Measurements from ENCODE around the gene RANBP9. TPM values are rescaled to one million over a fixed set of nuclear protein-coding genes. Genes with fewer than 3 reads are reported as not detected.

The RANBP9 gene
- polyA plus RNA-seq, 3 donors: 1.8 to 26.1 (median 2.0) TPM

DNA sequence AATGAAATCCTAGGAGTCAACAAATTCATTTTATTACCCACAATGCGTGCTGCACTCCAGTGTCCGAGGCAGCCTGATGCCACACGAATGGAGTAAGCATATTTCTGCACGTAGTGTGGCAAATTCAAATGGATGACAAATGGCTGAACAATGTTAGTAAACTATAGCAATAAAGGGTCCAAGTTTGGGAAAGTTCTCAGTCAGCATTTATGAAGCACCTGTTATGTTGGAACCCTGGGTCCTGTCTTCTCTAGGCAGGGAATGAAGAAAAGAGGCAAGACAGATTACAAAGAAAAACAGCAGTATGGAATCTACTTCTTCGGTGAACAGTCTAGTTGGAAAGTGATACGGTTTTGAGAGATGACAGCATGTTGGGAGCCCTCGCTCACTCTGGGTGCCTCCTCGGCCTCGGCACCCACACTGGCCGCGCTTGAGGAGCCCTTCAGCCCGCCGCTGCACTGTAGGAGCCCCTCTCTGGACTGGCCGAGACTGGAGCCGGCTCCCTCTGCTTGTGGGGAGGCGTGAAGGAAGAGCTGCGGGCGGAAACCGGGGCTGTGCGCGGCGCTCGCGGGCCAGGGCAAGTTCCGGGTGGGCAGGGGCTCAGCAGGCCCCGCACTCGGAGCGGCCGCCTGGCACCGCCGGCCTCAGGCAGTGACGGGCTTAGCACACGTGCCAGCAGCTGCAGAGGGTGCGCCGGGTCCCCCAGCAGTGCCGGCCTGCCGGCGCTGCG is 4.8 kb upstream of the RANBP9 start:
- H3K4me3 Mint-ChIP-seq: no peak overlapping the region
- 97% methylated on average over 30 of the region's 39 CpGs for WGBS (ENCODE audit: insufficient coverage)
- Histone ChIP-seq H3K9ac (ENCODE audit: insufficient read depth, low read length, poor library complexity, severe bottlenecking) (no peak overlapping the region), H4K20me1 (ENCODE audit: insufficient read depth, low read length) (no peaks in the 10 kb centered on the region), H3K27ac (ENCODE audit: low read depth in 1 of 2, low read length in 2 of 2) (no peak overlapping the region), H3K4me2 (replicated peaks; ENCODE audit: extremely low read depth, low read length, poor library complexity, severe bottlenecking) (no peak overlapping the region), H3K79me2 (ENCODE audit: insufficient read depth, low read length) (no peaks in the 10 kb centered on the region), H3K36me3 (replicated peaks in 1 of 2; ENCODE audit: control insufficient read depth in 1 of 2, insufficient read depth in 2 of 2, low read length in 2 of 2) (no peaks in the 10 kb centered on the region), H3K4me3 (replicated peaks in 1 of 3; ENCODE audit: low read depth in 2 of 3, low read length in 3 of 3) (no peak overlapping the region), H3K9me3 (replicated peaks in 1 of 2; ENCODE audit: control insufficient read depth in 1 of 2, insufficient read depth in 1 of 2, low read length in 2 of 2) (peaks cover 9 to 11% of the 10 kb centered on the region in 2 donors), H3K4me1 (ENCODE audit: control insufficient read depth in 1 of 2, insufficient read depth in 2 of 2, low read length in 2 of 2) (peaks cover 14 to 23% of the 10 kb centered on the region in 2 donors), H2AFZ (ENCODE audit: insufficient read depth, low read depth, low read length, poor library complexity, severe bottlenecking) (no peak overlapping the region), H3K27me3 (ENCODE audit: control insufficient read depth in 2 of 2, insufficient read depth in 2 of 2, low read length in 2 of 2) (no peaks in the 10 kb centered on the region)
- intact Hi-C loops (cut with micrococcal nuclease): loop anchor here (10.0 kb wide), 2 partner anchors 52 to 302 kb away; no protein-coding TSS in a partner anchor
- peaks cover 22% of the 10 kb centered on the region for H3K4me1 Mint-ChIP-seq
- TF ChIP-seq, protein P1, sequence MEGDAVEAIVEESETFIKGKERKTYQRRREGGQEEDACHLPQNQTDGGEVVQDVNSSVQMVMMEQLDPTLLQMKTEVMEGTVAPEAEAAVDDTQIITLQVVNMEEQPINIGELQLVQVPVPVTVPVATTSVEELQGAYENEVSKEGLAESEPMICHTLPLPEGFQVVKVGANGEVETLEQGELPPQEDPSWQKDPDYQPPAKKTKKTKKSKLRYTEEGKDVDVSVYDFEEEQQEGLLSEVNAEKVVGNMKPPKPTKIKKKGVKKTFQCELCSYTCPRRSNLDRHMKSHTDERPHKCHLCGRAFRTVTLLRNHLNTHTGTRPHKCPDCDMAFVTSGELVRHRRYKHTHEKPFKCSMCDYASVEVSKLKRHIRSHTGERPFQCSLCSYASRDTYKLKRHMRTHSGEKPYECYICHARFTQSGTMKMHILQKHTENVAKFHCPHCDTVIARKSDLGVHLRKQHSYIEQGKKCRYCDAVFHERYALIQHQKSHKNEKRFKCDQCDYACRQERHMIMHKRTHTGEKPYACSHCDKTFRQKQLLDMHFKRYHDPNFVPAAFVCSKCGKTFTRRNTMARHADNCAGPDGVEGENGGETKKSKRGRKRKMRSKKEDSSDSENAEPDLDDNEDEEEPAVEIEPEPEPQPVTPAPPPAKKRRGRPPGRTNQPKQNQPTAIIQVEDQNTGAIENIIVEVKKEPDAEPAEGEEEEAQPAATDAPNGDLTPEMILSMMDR (IDR thresholded peaks at IDR 0.05): no peak
- H3K27me3 Mint-ChIP-seq (ENCODE audit: low read depth in 3 of 3): peaks cover 0 to 4% (median 1%) of the 10 kb centered on the region in 3 donors
- H3K36me3 Mint-ChIP-seq: peaks cover 0 to 2% of the 10 kb centered on the region in 2 donors
- DNase-seq: no peak
- peaks cover 8 to 17% (median 14%) of the 10 kb centered on the region in 7 donors for H3K9me3 Mint-ChIP-seq
- no peak overlapping the region for H3K27ac Mint-ChIP-seq

DNA sequence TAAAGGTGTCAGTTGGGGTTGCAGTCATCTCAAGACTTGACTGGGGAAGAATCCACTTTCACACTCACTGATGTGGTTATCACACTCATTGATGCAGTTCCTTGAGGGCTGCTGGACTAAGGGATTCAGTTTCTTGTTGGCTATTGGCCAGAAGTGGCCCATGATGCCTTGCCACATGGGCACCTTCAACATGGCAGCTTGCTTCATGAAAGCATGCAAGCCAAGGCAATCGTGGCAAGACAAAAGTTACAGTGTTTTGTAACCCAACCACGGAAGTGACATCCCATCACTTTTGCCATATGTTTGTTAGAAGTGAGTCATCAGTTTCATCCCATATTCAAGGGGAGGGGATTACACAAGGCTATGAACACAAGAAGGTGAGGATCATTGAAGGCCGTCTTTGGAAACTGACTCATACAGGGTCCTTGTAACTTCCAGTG is 3.8 kb upstream of the RANBP9 start:
- Mint-ChIP-seq H3K4me1 (peaks cover 23% of the 10 kb centered on the region), H3K9me3 (peaks cover 8 to 17% (median 14%) of the 10 kb centered on the region in 7 donors), H3K27me3 (ENCODE audit: low read depth in 3 of 3) (peaks cover 0 to 4% (median 1%) of the 10 kb centered on the region in 3 donors), H3K4me3 (no peak overlapping the region), H3K27ac (peak overlapping the region in 2 of 7 donors; percentile 6 to 42), H3K36me3 (peaks cover 0 to 2% of the 10 kb centered on the region in 2 donors)
- Histone ChIP-seq H3K9me3 (replicated peaks in 1 of 2; ENCODE audit: control insufficient read depth in 1 of 2, insufficient read depth in 1 of 2, low read length in 2 of 2) (peaks cover 9 to 11% of the 10 kb centered on the region in 2 donors), H3K4me2 (replicated peaks; ENCODE audit: extremely low read depth, low read length, poor library complexity, severe bottlenecking) (no peak overlapping the region), H4K20me1 (ENCODE audit: insufficient read depth, low read length) (peaks cover 4% of the 10 kb centered on the region), H3K27ac (ENCODE audit: low read depth in 1 of 2, low read length in 2 of 2) (peak overlapping the region in 1 of 2 donors; percentile 7), H3K36me3 (replicated peaks in 1 of 2; ENCODE audit: control insufficient read depth in 1 of 2, insufficient read depth in 2 of 2, low read length in 2 of 2) (no peaks in the 10 kb centered on the region), H3K79me2 (ENCODE audit: insufficient read depth, low read length) (peaks cover 6% of the 10 kb centered on the region), H3K27me3 (ENCODE audit: control insufficient read depth in 2 of 2, insufficient read depth in 2 of 2, low read length in 2 of 2) (no peaks in the 10 kb centered on the region), H3K9ac (ENCODE audit: insufficient read depth, low read length, poor library complexity, severe bottlenecking) (no peak overlapping the region), H2AFZ (ENCODE audit: insufficient read depth, low read depth, low read length, poor library complexity, severe bottlenecking) (peak overlapping the region; percentile 60), H3K4me3 (replicated peaks in 1 of 3; ENCODE audit: low read depth in 2 of 3, low read length in 3 of 3) (no peak overlapping the region), H3K4me1 (ENCODE audit: control insufficient read depth in 1 of 2, insufficient read depth in 2 of 2, low read length in 2 of 2) (peaks cover 15 to 24% of the 10 kb centered on the region in 2 donors)
- DNase-seq: peak; percentile 60 to 94 (median 76)
- no CpG with 5 or more reads among the region's 3 CpGs for WGBS (ENCODE audit: insufficient coverage)
- TF ChIP-seq, protein P1 (IDR thresholded peaks at IDR 0.05): no peak
- intact Hi-C loops (cut with micrococcal nuclease): loop anchor here (10.0 kb wide), 2 partner anchors 51 to 301 kb away; no protein-coding TSS in a partner anchor

All from CD14-positive monocyte (primary cell).